ENCODE measurements around the gene STXBP4.

STXBP4 gene

GRCh38 chr17:54990118-54990517 is 21.6 kb downstream of the STXBP4 start:
- no peaks in the 10 kb centered on the region for H3K79me2 ChIP-seq (ENCODE audit: control insufficient read depth, insufficient read depth, low read length, poor library complexity)
- H3K79me1 ChIP-seq (ENCODE audit: low read length), result no peaks in the 10 kb centered on the region
- H3K27ac ChIP-seq (ENCODE audit: low read depth, low read length), result no peak overlapping the region
- no peak overlapping the region for H2BK12ac ChIP-seq (ENCODE audit: low read length)
- H3K14ac ChIP-seq (ENCODE audit: low read length), result no peak overlapping the region
- no peak overlapping the region for H3K23ac ChIP-seq (ENCODE audit: low read length)
- H3K4me2 ChIP-seq (ENCODE audit: low read length), result no peak overlapping the region
- H3K27me3 ChIP-seq (ENCODE audit: insufficient read depth, low read length), result no peaks in the 10 kb centered on the region
- no peak overlapping the region for H4K8ac ChIP-seq (ENCODE audit: low read depth, low read length)
- H3K4ac ChIP-seq (ENCODE audit: low read depth, low read length), result no peak overlapping the region
- no peaks in the 10 kb centered on the region for H3K4me1 ChIP-seq (ENCODE audit: control insufficient read depth in 1 of 2, insufficient read depth in 2 of 2, low read length in 2 of 2)
- no peak overlapping the region for H2AFZ ChIP-seq (ENCODE audit: insufficient read depth, low read length, poor library complexity)
- no peak overlapping the region for H3K4me3 ChIP-seq (ENCODE audit: low read depth, low read length)
- H3K9me3 ChIP-seq (ENCODE audit: insufficient read depth, low read depth, low read length), result no peaks in the 10 kb centered on the region
- H3K36me3 ChIP-seq (ENCODE audit: control insufficient read depth in 1 of 2, insufficient read depth in 2 of 2, low read length in 2 of 2), result no peaks in the 10 kb centered on the region
- no peak overlapping the region for H3K9ac ChIP-seq (ENCODE audit: low read length)
- H4K91ac ChIP-seq (ENCODE audit: low read depth, low read length), result no peak overlapping the region
- no peak overlapping the region for H2BK120ac ChIP-seq (ENCODE audit: insufficient read depth, low read length, poor library complexity)
- DNase-seq, result no peak
- no peak overlapping the region for H4K12ac ChIP-seq (ENCODE audit: low read depth, low read length)
- H2BK5ac ChIP-seq (ENCODE audit: low read depth, low read length, poor library complexity), result no peak overlapping the region
- WGBS (ENCODE audit: extremely low coverage, insufficient coverage, insufficient read length), result no CpG with 5 or more reads among the region's 4 CpGs
- no peak overlapping the region for H2AK5ac ChIP-seq (ENCODE audit: low read length)
- H3K18ac ChIP-seq (ENCODE audit: low read length), result no peak overlapping the region

DNA sequence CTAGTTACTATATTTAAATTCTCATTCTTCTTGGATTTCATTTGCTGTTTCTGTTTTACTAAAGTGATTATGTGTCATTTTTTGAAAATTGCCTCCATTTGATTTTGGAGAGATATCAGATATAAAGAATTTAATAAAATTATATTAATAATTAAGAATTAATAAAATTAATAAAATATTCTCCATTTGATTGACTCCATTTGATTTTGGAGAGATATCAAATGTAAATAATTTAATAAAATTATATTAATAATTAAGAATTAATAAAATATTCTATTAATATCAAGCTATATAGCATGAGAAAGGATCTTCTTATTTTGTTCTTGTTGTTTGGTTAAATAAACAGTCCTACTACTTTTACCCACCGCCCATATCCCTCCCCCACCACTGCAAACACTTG is 23.0 kb downstream of the STXBP4 start:
- no peak for DNase-seq
- Histone ChIP-seq H3K79me2 (ENCODE audit: control insufficient read depth, insufficient read depth, low read length, poor library complexity) (no peaks in the 10 kb centered on the region), H4K91ac (ENCODE audit: low read depth, low read length) (no peak overlapping the region), H2BK5ac (ENCODE audit: low read depth, low read length, poor library complexity) (no peak overlapping the region), H3K9me3 (ENCODE audit: insufficient read depth, low read depth, low read length) (no peaks in the 10 kb centered on the region), H3K27ac (ENCODE audit: low read depth, low read length) (no peak overlapping the region), H3K79me1 (ENCODE audit: low read length) (no peaks in the 10 kb centered on the region), H2AFZ (ENCODE audit: insufficient read depth, low read length, poor library complexity) (no peak overlapping the region), H3K27me3 (ENCODE audit: insufficient read depth, low read length) (no peaks in the 10 kb centered on the region), H3K4ac (ENCODE audit: low read depth, low read length) (no peak overlapping the region), H2AK5ac (ENCODE audit: low read length) (no peak overlapping the region), H3K36me3 (ENCODE audit: control insufficient read depth in 1 of 2, insufficient read depth in 2 of 2, low read length in 2 of 2) (no peaks in the 10 kb centered on the region), H2BK120ac (ENCODE audit: insufficient read depth, low read length, poor library complexity) (no peak overlapping the region), H4K12ac (ENCODE audit: low read depth, low read length) (no peak overlapping the region), H3K4me1 (ENCODE audit: control insufficient read depth in 1 of 2, insufficient read depth in 2 of 2, low read length in 2 of 2) (no peaks in the 10 kb centered on the region), H3K4me3 (ENCODE audit: low read depth, low read length) (no peak overlapping the region), H3K4me2 (ENCODE audit: low read length) (no peak overlapping the region), H3K18ac (ENCODE audit: low read length) (no peak overlapping the region), H2BK12ac (ENCODE audit: low read length) (no peak overlapping the region), H3K23ac (ENCODE audit: low read length) (no peak overlapping the region), H4K8ac (ENCODE audit: low read depth, low read length) (no peak overlapping the region), H3K9ac (ENCODE audit: low read length) (no peak overlapping the region), H3K14ac (ENCODE audit: low read length) (no peak overlapping the region)
- WGBS (ENCODE audit: extremely low coverage, insufficient coverage, insufficient read length), result no CpG with 5 or more reads among the region's 1 CpG

DNA sequence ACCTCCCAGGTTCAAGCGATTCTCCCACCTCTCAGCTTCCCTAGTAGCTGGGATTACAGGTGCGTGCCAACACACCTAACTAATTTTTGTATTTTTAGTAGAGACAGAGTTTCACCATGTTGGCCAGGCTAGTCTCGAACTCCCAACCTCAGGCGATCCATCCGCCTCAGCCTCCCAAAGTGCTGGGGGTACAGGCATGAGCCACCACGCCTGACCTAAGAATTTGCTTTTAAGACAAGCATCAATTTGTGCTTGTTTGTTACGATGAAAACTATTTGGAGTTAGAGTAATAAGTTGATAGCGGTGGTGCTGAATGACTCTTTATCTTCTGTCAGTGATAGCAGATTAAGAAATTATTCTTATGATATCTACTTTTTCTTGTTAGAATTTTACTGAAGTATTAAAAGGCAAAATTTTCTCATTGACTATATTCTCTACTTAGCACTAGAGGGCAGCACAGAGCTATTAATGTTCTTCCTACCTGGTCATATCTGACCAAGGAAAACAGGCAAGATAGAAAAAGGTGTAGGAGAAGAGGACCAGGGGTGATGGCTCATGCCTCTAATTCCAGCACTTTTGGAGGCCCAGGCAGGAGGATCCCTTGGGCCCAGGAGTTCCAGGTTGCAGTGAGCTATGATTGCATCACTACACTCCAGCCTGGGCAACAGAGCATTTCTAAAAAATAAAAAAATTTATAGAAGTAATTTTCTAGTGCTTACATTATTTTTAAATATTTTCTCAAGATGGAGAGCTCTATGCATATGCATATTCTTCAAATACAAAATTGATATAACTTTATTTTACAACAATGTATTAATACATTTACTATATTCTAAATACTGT is 24.5 kb downstream of the STXBP4 start:
- Histone ChIP-seq H3K9ac (ENCODE audit: low read length) (no peak overlapping the region), H3K23ac (ENCODE audit: low read length) (no peak overlapping the region), H4K12ac (ENCODE audit: low read depth, low read length) (no peak overlapping the region), H2AK5ac (ENCODE audit: low read length) (no peak overlapping the region), H3K9me3 (ENCODE audit: insufficient read depth, low read depth, low read length) (no peaks in the 10 kb centered on the region), H2BK12ac (ENCODE audit: low read length) (no peak overlapping the region), H2BK5ac (ENCODE audit: low read depth, low read length, poor library complexity) (no peak overlapping the region), H3K18ac (ENCODE audit: low read length) (no peak overlapping the region), H3K79me2 (ENCODE audit: control insufficient read depth, insufficient read depth, low read length, poor library complexity) (no peaks in the 10 kb centered on the region), H4K8ac (ENCODE audit: low read depth, low read length) (no peak overlapping the region), H2BK120ac (ENCODE audit: insufficient read depth, low read length, poor library complexity) (no peak overlapping the region), H3K79me1 (ENCODE audit: low read length) (no peaks in the 10 kb centered on the region), H3K27me3 (ENCODE audit: insufficient read depth, low read length) (no peaks in the 10 kb centered on the region), H3K4me3 (ENCODE audit: low read depth, low read length) (no peak overlapping the region), H3K27ac (ENCODE audit: low read depth, low read length) (no peak overlapping the region), H3K36me3 (ENCODE audit: control insufficient read depth in 1 of 2, insufficient read depth in 2 of 2, low read length in 2 of 2) (no peaks in the 10 kb centered on the region), H4K91ac (ENCODE audit: low read depth, low read length) (no peak overlapping the region), H3K14ac (ENCODE audit: low read length) (no peak overlapping the region), H3K4me1 (ENCODE audit: control insufficient read depth in 1 of 2, insufficient read depth in 2 of 2, low read length in 2 of 2) (no peaks in the 10 kb centered on the region), H3K4me2 (ENCODE audit: low read length) (no peak overlapping the region), H3K4ac (ENCODE audit: low read depth, low read length) (no peak overlapping the region), H2AFZ (ENCODE audit: insufficient read depth, low read length, poor library complexity) (no peak overlapping the region)
- peak in 1 of 2 donors; percentile 83 for DNase-seq
- WGBS (ENCODE audit: extremely low coverage, insufficient coverage, insufficient read length), result no CpG with 5 or more reads among the region's 8 CpGs

DNA sequence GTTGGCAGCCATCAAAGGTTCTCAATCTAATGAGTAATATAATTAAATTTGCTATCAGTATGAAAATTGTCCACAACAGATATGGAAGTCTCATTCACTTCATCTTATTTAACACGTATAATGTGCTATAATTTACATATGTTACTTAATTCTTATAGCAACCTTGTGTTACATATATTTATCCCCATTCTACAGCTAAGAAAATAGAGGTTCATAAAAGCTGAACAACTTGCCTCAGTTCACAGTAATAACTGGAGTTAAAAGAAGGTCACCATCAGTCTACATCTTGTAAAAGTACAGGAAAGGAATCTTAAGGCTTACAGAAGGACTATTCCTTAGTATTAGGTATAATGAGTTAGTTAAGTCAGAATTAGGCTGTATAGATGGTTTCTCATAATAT is 27.9 kb downstream of the STXBP4 start:
- Histone ChIP-seq H2AFZ (ENCODE audit: insufficient read depth, low read length, poor library complexity) (no peak overlapping the region), H4K91ac (ENCODE audit: low read depth, low read length) (no peak overlapping the region), H4K12ac (ENCODE audit: low read depth, low read length) (no peak overlapping the region), H4K8ac (ENCODE audit: low read depth, low read length) (no peak overlapping the region), H2BK120ac (ENCODE audit: insufficient read depth, low read length, poor library complexity) (no peak overlapping the region), H3K4me2 (ENCODE audit: low read length) (no peak overlapping the region), H3K23ac (ENCODE audit: low read length) (no peak overlapping the region), H3K9me3 (ENCODE audit: insufficient read depth, low read depth, low read length) (no peaks in the 10 kb centered on the region), H3K4me3 (ENCODE audit: low read depth, low read length) (no peak overlapping the region), H3K36me3 (ENCODE audit: control insufficient read depth in 1 of 2, insufficient read depth in 2 of 2, low read length in 2 of 2) (no peaks in the 10 kb centered on the region), H3K79me1 (ENCODE audit: low read length) (no peaks in the 10 kb centered on the region), H3K79me2 (ENCODE audit: control insufficient read depth, insufficient read depth, low read length, poor library complexity) (no peaks in the 10 kb centered on the region), H3K18ac (ENCODE audit: low read length) (no peak overlapping the region), H2BK12ac (ENCODE audit: low read length) (no peak overlapping the region), H2AK5ac (ENCODE audit: low read length) (no peak overlapping the region), H2BK5ac (ENCODE audit: low read depth, low read length, poor library complexity) (no peak overlapping the region), H3K4ac (ENCODE audit: low read depth, low read length) (no peak overlapping the region), H3K14ac (ENCODE audit: low read length) (no peak overlapping the region), H3K4me1 (ENCODE audit: control insufficient read depth in 1 of 2, insufficient read depth in 2 of 2, low read length in 2 of 2) (no peaks in the 10 kb centered on the region), H3K27me3 (ENCODE audit: insufficient read depth, low read length) (no peaks in the 10 kb centered on the region), H3K27ac (ENCODE audit: low read depth, low read length) (no peak overlapping the region), H3K9ac (ENCODE audit: low read length) (no peak overlapping the region)
- no CpG with 5 or more reads among the region's 1 CpG for WGBS (ENCODE audit: extremely low coverage, insufficient coverage, insufficient read length)
- DNase-seq, result no peak

Data from trophoblast cell (in vitro differentiated cells and primary cell).